ENCODE measurements around the gene RPAP2. TPM values are rescaled to one million over a fixed set of nuclear protein-coding genes. Genes with fewer than 3 reads are reported as not detected.
"Not testable (repeated sequence)": the region's sequence is repeated elsewhere in the genome, so short reads cannot be mapped to it uniquely, and the experiment has no call there.

The RPAP2 gene
- total RNA-seq, 1 experiment from 2014 or later: 28.1 TPM

GRCh38 chr1:92380867-92381266 lies 82.0 kb downstream of the RPAP2 start:
- H3K9ac ChIP-seq (ENCODE audit: low read length): no peak overlapping the region
- intact Hi-C loops (cut with micrococcal nuclease): no loop called here
- H3K9me3 ChIP-seq (ENCODE audit: control insufficient read depth in 1 of 2, insufficient read depth in 1 of 2, low read depth in 1 of 2, low read length in 2 of 2): no peaks in the 10 kb centered on the region; a peak in 1 of 4 replicates
- H4K20me1 ChIP-seq (ENCODE audit: insufficient read depth): no peaks in the 10 kb centered on the region
- no TSS peak for BruUV-seq (replicated peaks)
- H3K4me2 ChIP-seq (ENCODE audit: low read length): no peak overlapping the region
- no peaks in the 10 kb centered on the region for H3K4me1 ChIP-seq (ENCODE audit: control insufficient read depth in 1 of 2, insufficient read depth in 2 of 2, low read length in 2 of 2)
- no peaks in the 10 kb centered on the region; a peak in 2 of 4 replicates for H3K36me3 ChIP-seq (ENCODE audit: control insufficient read depth in 1 of 2, insufficient read depth in 2 of 2, low read length in 2 of 2)
- no peak overlapping the region for H3K4me3 ChIP-seq (replicated peaks in 1 of 2; ENCODE audit: low read depth in 1 of 2, low read length in 2 of 2)
- ChIA-PET POLR2A (no interaction called here), RAD21 (ENCODE audit: low non-redundant PET in 1 of 2, low total read pairs in 2 of 2, uncharacterized antibody in 2 of 2, unreplicated experiment in 2 of 2) (no interaction called here), CTCF (no interaction called here)
- H3K9me2 ChIP-seq (ENCODE audit: insufficient read depth): no peaks in the 10 kb centered on the region
- H2AFZ ChIP-seq (ENCODE audit: low read depth, low read length, poor library complexity, severe bottlenecking): no peak overlapping the region
- H3K27ac ChIP-seq (ENCODE audit: low read depth, low read length): no peak overlapping the region
- ATAC-seq (no peak), DNase-seq (ENCODE audit: low read depth, low spot score) (no peak)
- H3K79me2 ChIP-seq (ENCODE audit: insufficient read depth, low read length): no peaks in the 10 kb centered on the region
- no peaks in the 10 kb centered on the region for H3K27me3 ChIP-seq (ENCODE audit: insufficient read depth, low read length)
- TF ChIP-seq, protein P1, sequence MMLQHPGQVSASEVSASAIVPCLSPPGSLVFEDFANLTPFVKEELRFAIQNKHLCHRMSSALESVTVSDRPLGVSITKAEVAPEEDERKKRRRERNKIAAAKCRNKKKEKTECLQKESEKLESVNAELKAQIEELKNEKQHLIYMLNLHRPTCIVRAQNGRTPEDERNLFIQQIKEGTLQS (IDR thresholded peaks at IDR 0.05): no peak
- TF ChIP-seq SRF (IDR thresholded peaks at IDR 0.05; ENCODE audit: low read depth) (no peak), ZBTB33 (IDR thresholded peaks at IDR 0.05; ENCODE audit: extremely low read depth, insufficient replicate concordance, low read length) (no peak), CBX3 (IDR thresholded peaks at IDR 0.05; ENCODE audit: low read depth) (no peak), YY1 (IDR thresholded peaks at IDR 0.05; ENCODE audit: extremely low read depth, insufficient replicate concordance, low read depth, low read length) (no peak)

- RAD21 ChIA-PET (ENCODE audit: low non-redundant PET in 1 of 2, low total read pairs in 2 of 2, uncharacterized antibody in 2 of 2, unreplicated experiment in 2 of 2); H3K4me3 ChIP-seq (replicated peaks in 1 of 2; ENCODE audit: low read depth in 1 of 2, low read length in 2 of 2); H2AFZ ChIP-seq (ENCODE audit: low read depth, low read length, poor library complexity, severe bottlenecking); H3K9ac ChIP-seq (ENCODE audit: low read length); H3K79me2 ChIP-seq (ENCODE audit: insufficient read depth, low read length); DNase-seq (ENCODE audit: low read depth, low spot score); H4K20me1 ChIP-seq (ENCODE audit: insufficient read depth); H3K27me3 ChIP-seq (ENCODE audit: insufficient read depth, low read length); BruUV-seq (replicated peaks); H3K9me3 ChIP-seq (ENCODE audit: control insufficient read depth in 1 of 2, insufficient read depth in 1 of 2, low read depth in 1 of 2, low read length in 2 of 2); CTCF ChIA-PET; H3K27ac ChIP-seq (ENCODE audit: low read depth, low read length); H3K4me1 ChIP-seq (ENCODE audit: control insufficient read depth in 1 of 2, insufficient read depth in 2 of 2, low read length in 2 of 2); H3K4me2 ChIP-seq (ENCODE audit: low read length); H3K36me3 ChIP-seq (ENCODE audit: control insufficient read depth in 1 of 2, insufficient read depth in 2 of 2, low read length in 2 of 2); intact Hi-C loops (cut with micrococcal nuclease); H3K9me2 ChIP-seq (ENCODE audit: insufficient read depth); POLR2A ChIA-PET; ATAC-seq: not testable (repeated sequence)
Observed at GRCh38 chr1:92393966-92394365, 95.1 kb downstream of the RPAP2 start.
